ENCODE measurements around the gene USP31.

GRCh38 chr16:23140107-23140506 is 9.1 kb downstream of the USP31 start:
- TF ChIP-seq GATA3 (IDR thresholded peaks at IDR 0.05; ENCODE audit: low read depth, low read length), result no peak
- TF ChIP-seq GATA2 (IDR thresholded peaks at IDR 0.05; ENCODE audit: low read depth, low read length), result peak; percentile 83

All from SH-SY5Y (cell line).